Kidney (tissue), 14 donors: ENCODE data around the gene CLHC1. TPM values are rescaled to one million over a fixed set of nuclear protein-coding genes. Genes with fewer than 3 reads are reported as not detected.

Experiments
- DNase-seq, 5 donors: peaks; one replicate each; pipeline ENCODE4 v3.0.0-alpha.2; 2013 to 2020
- FAIRE-seq: peaks from 2 replicates; lab custom pipeline; 2012; peaks lifted over from hg19 to GRCh38; lab: Jason Lieb, UNC
- H3K27ac ChIP-seq, 2 donors: one replicate each; pipeline ENCODE4 v1.7.0; 2013; ENCODE audit warnings: low read depth in 2 of 2, low read length in 2 of 2, inconsistent platforms in 1 of 2
- H3K27me3 ChIP-seq: one replicate; pipeline ENCODE4 v1.7.1; 2013; ENCODE audit warnings: low read length, inconsistent platforms; ENCODE audit not compliant: control insufficient read depth, insufficient read depth
- H3K36me3 ChIP-seq, 3 donors: one replicate each; pipeline versions ENCODE4 v1.7.0 to v1.7.1; 2013; ENCODE audit warnings: low read length in 3 of 3, control low read depth in 1 of 3, inconsistent platforms in 1 of 3; ENCODE audit not compliant: insufficient read depth in 3 of 3, control insufficient read depth in 2 of 3
- H3K4me1 ChIP-seq, 3 donors: one replicate each; pipeline versions ENCODE4 v1.7.0 to v1.7.1; 2013; ENCODE audit warnings: low read length in 3 of 3, inconsistent platforms in 1 of 3, low read depth in 1 of 3; ENCODE audit not compliant: control insufficient read depth in 2 of 3, insufficient read depth in 2 of 3
- H3K4me3 ChIP-seq, 3 donors: one replicate each; pipeline versions ENCODE4 v1.7.0 to v1.8.1; 2013; ENCODE audit warnings: low read length in 3 of 3, control low read depth in 1 of 3, inconsistent platforms in 1 of 3
- H3K9ac ChIP-seq, 3 donors: one replicate each; pipeline versions ENCODE4 v1.7.0 to v1.7.1; 2013; ENCODE audit warnings: low read length in 3 of 3, control low read depth in 1 of 3, inconsistent platforms in 1 of 3
- H3K9me3 ChIP-seq, 3 donors: one replicate each; pipeline versions ENCODE4 v1.7.0 to v1.7.1; 2013; ENCODE audit warnings: low read length in 3 of 3, control low read depth in 1 of 3, inconsistent platforms in 1 of 3; ENCODE audit not compliant: control insufficient read depth in 2 of 3, insufficient read depth in 1 of 3
- CTCF ChIP-seq: IDR thresholded peaks from 3 replicates; pipeline ENCODE4 v1.5.1; 2012; ENCODE audit warnings: mild to moderate bottlenecking, moderate library complexity, borderline replicate concordance; ENCODE audit not compliant: insufficient read depth; ENCODE audit errors: extremely low read depth
- intact Hi-C: fragments of 100-400 bp; cut with DNase I; formaldehyde crosslinking; loops from one replicate; pipeline ENCODE4 v1.11.1; 2022
- polyA plus RNA-seq: library from polyadenylated mRNA; stranded (reverse); fragments of 350-450 nt; fragmentation: Illumina TruSeq; extraction: RNeasy Lipid Tissue Mini Kit (QIAGEN cat#74804); gene quantifications from one replicate; pipeline ENCODE4 v1.2.3, GENCODE V29; 2014; ENCODE audit warnings: low read depth, low replicate concordance; ENCODE audit not compliant: insufficient read depth
- total RNA-seq: library from RNA; stranded (reverse); fragmentation: NEBNext Ultra II Directional; extraction: Animal tissue kit (Norgen Biotek cat#: 25700); gene quantifications from one replicate; pipeline ENCODE4 v1.2.1, GENCODE V29; 2021
- donor health status: control.
- donor health status: control.
- donor health status: control.
- donor health status: control.
- donor health status: control.
- donor health status: DM: yes; HTN: yes; CAD: no.
- donor health status: Normal renal cell carcinoma (clear cell type).

CLHC1 gene
- total and polyA plus RNA-seq, 2 donors from 2014 or later = 8.3 to 14.0 TPM

- H3K4me3 ChIP-seq = no peak overlapping the region
- no peaks in the 10 kb centered on the region for H3K27me3 ChIP-seq
- FAIRE-seq (no peak), DNase-seq (peak in 2 of 5 donors; percentile 43 to 80)
- no peaks in the 10 kb centered on the region for H3K9me3 ChIP-seq
- no peak for TF ChIP-seq CTCF
- no peak overlapping the region for H3K27ac ChIP-seq
- intact Hi-C loops = no loop called here
- no peak overlapping the region for H3K9ac ChIP-seq
- no peaks in the 10 kb centered on the region for H3K36me3 ChIP-seq
- H3K4me1 ChIP-seq = peaks cover 0 to 3% (median 0%) of the 10 kb centered on the region in 3 donors
Measured at GRCh38 chr2:55224761-55225261, 7.3 kb downstream of the CLHC1 start.

- FAIRE-seq = no peak
Measured at GRCh38 chr2:55223958-55224760, 7.9 kb downstream of the CLHC1 start.

GRCh38 chr2:55213822-55214221 is 18.3 kb downstream of the CLHC1 start:
- FAIRE-seq (no peak), DNase-seq (no peak)
- no peaks in the 10 kb centered on the region for H3K4me1 ChIP-seq
- intact Hi-C loops = no loop called here
- H3K27ac ChIP-seq = no peak overlapping the region
- H3K4me3 ChIP-seq = no peak overlapping the region
- no peaks in the 10 kb centered on the region for H3K36me3 ChIP-seq
- TF ChIP-seq CTCF = no peak
- H3K27me3 ChIP-seq = no peaks in the 10 kb centered on the region
- H3K9me3 ChIP-seq = no peaks in the 10 kb centered on the region
- no peak overlapping the region for H3K9ac ChIP-seq

More at GRCh38 chr2:55223958-55224760, 7.9 kb downstream of the CLHC1 start:
- Histone ChIP-seq H3K27ac (no peak overlapping the region), H3K4me1 (peaks cover 0 to 3% (median 0%) of the 10 kb centered on the region in 3 donors), H3K36me3 (no peaks in the 10 kb centered on the region), H3K9ac (no peak overlapping the region), H3K27me3 (no peaks in the 10 kb centered on the region), H3K9me3 (no peaks in the 10 kb centered on the region), H3K4me3 (no peak overlapping the region)
- intact Hi-C loops = no loop called here
- TF ChIP-seq CTCF = no peak
- peak in 3 of 5 donors; percentile 23 to 73 (median 58) for DNase-seq
